OCI-LY7 (cell line): Measurements from ENCODE around the gene RASL12. TPM values are rescaled to one million over a fixed set of nuclear protein-coding genes. Genes with fewer than 3 reads are reported as not detected.

Source experiments
- BruUV-seq: library from RNA; stranded (reverse); fragments of 400-500 nt; replicated peaks from 2 replicates; lab custom pipeline; 2021; lab: Mats Ljungman, UMichigan
- CTCF ChIA-PET: fragments of 300-600 bp; sonication (Branson Sonifier 250); formaldehyde crosslinking; loops from one replicate; lab custom pipeline; 2022; ENCODE audit warnings: antibody characterized with exemption; ENCODE audit not compliant: unreplicated experiment; lab: Charles Lee
- POLR2A ChIA-PET: fragments of 300-600 bp; sonication (Branson Sonifier 250); formaldehyde crosslinking; loops from one replicate; lab custom pipeline; 2022; ENCODE audit warnings: antibody characterized with exemption; lab: Charles Lee
- DNase-seq: peaks from one replicate; pipeline ENCODE4 v3.0.0-alpha.2; 2015; ENCODE audit warnings: low spot score
- H2AFZ ChIP-seq: fragments of 200-600 bp; sonication (generic), shearing (Covaris generic); 2 replicates; pipeline ENCODE4 v1.6.1; 2014; ENCODE audit warnings: mild to moderate bottlenecking, antibody characterized with exemption, low read length, moderate library complexity
- H3K27ac ChIP-seq: fragments of 200-600 bp; sonication (generic); 2 replicates; pipeline ENCODE4 v1.5.1; 2014; ENCODE audit warnings: mixed run types, low read depth, mild to moderate bottlenecking, moderate library complexity, low read length, inconsistent platforms; ENCODE audit not compliant: poor library complexity, severe bottlenecking
- H3K36me3 ChIP-seq: fragments of 200-600 bp; sonication (generic); 2 replicates; pipeline ENCODE4 v1.6.1; 2014; ENCODE audit warnings: mild to moderate bottlenecking, antibody characterized with exemption, low read length, moderate library complexity, mixed read lengths; ENCODE audit not compliant: insufficient read depth
- H3K4me1 ChIP-seq: fragments of 200-600 bp; sonication (generic); 2 replicates; pipeline ENCODE4 v1.5.1; 2014; ENCODE audit warnings: mild to moderate bottlenecking, low read length; ENCODE audit not compliant: insufficient read depth, poor library complexity, severe bottlenecking
- H3K4me2 ChIP-seq: fragments of 200-600 bp; sonication (generic); 2 replicates; pipeline ENCODE4 v1.6.1; 2014; ENCODE audit warnings: mild to moderate bottlenecking, low read length
- H3K4me3 ChIP-seq: fragments of 200-600 bp; sonication (generic); 2 replicates; pipeline ENCODE4 v1.5.1; 2014; ENCODE audit warnings: mild to moderate bottlenecking, low read depth, low read length; ENCODE audit not compliant: poor library complexity, severe bottlenecking
- H3K79me2 ChIP-seq: fragments of 200-600 bp; sonication (generic); 2 replicates; pipeline ENCODE4 v1.6.1; 2016; ENCODE audit warnings: low read depth, mild to moderate bottlenecking, low read length, moderate library complexity, mixed read lengths; ENCODE audit not compliant: insufficient read depth
- H3K9me2 ChIP-seq: fragments of 200-600 bp; sonication (generic); 2 replicates; pipeline ENCODE4 v1.6.1; 2016; ENCODE audit warnings: mild to moderate bottlenecking, low read length, mixed read lengths; ENCODE audit not compliant: insufficient read depth
- H3K9me3 ChIP-seq: fragments of 200-600 bp; sonication (generic); 2 replicates; pipeline ENCODE4 v1.6.1; 2014; ENCODE audit warnings: mild to moderate bottlenecking, mixed run types, low read length, mixed read lengths
- H4K20me1 ChIP-seq: fragments of 200-600 bp; sonication (generic); 2 replicates; pipeline ENCODE4 v1.6.1; 2014; ENCODE audit warnings: mild to moderate bottlenecking, antibody characterized with exemption, low read length, moderate library complexity, mixed read lengths; ENCODE audit not compliant: insufficient read depth
- EZH2phosphoT487 ChIP-seq: fragments of 200-600 bp; sonication (generic); IDR thresholded peaks from 2 replicates; pipeline ENCODE4 v1.6.1; 2018; ENCODE audit warnings: low read depth, borderline replicate concordance, mild to moderate bottlenecking, mixed run types, antibody characterized with exemption, low read length, moderate library complexity, mixed read lengths
- intact Hi-C: fragments of 100-400 bp; cut with micrococcal nuclease; formaldehyde crosslinking; loops from one replicate; pipeline ENCODE4 v1.10.0; 2022; ENCODE audit not compliant: unreplicated experiment
- total RNA-seq, 2 experiments: library from RNA; depleted of rRNA in 1 of 2; stranded (reverse); fragments of >200 nt in 1 of 2; shearing (Covaris generic) in 1 of 2; gene quantifications; 2 replicates each; pipeline ENCODE4 v1.2.3, GENCODE V29; 2014 to 2022
- TF ChIP-seq, protein P1 (sequence below): fragments of 200-600 bp; sonication (generic); conservative IDR thresholded peaks from 2 replicates; pipeline ENCODE4 v1.5.1; 2014; ENCODE audit warnings: mild to moderate bottlenecking, antibody characterized with exemption, low read length, moderate library complexity, mixed read lengths

Gene RASL12
- total RNA-seq, 2 experiments from 2014 or later: not detected

- Histone ChIP-seq H3K4me2 (no peak overlapping the region), H3K27ac (no peak overlapping the region), H2AFZ (no peak overlapping the region), H4K20me1 (no peaks in the 10 kb centered on the region), H3K79me2 (no peaks in the 10 kb centered on the region), H3K4me1 (no peaks in the 10 kb centered on the region), H3K36me3 (no peaks in the 10 kb centered on the region), H3K9me2 (no peaks in the 10 kb centered on the region), H3K4me3 (no peak overlapping the region), H3K9me3 (no peaks in the 10 kb centered on the region)
- no TSS peak for BruUV-seq
- intact Hi-C loops: no loop called here
- CTCF ChIA-PET: no interaction called here
- TF ChIP-seq, protein P1, sequence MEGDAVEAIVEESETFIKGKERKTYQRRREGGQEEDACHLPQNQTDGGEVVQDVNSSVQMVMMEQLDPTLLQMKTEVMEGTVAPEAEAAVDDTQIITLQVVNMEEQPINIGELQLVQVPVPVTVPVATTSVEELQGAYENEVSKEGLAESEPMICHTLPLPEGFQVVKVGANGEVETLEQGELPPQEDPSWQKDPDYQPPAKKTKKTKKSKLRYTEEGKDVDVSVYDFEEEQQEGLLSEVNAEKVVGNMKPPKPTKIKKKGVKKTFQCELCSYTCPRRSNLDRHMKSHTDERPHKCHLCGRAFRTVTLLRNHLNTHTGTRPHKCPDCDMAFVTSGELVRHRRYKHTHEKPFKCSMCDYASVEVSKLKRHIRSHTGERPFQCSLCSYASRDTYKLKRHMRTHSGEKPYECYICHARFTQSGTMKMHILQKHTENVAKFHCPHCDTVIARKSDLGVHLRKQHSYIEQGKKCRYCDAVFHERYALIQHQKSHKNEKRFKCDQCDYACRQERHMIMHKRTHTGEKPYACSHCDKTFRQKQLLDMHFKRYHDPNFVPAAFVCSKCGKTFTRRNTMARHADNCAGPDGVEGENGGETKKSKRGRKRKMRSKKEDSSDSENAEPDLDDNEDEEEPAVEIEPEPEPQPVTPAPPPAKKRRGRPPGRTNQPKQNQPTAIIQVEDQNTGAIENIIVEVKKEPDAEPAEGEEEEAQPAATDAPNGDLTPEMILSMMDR: no peak
- no peak for TF ChIP-seq EZH2phosphoT487
- no peak for DNase-seq
- POLR2A ChIA-PET: interaction anchor here (0.6 to 0.8 kb wide), 2 partner anchors 20 to 871 kb away, joined by 3 read pairs; no protein-coding TSS in a partner anchor
Measured at GRCh38 chr15:65059369-65059750, 8.4 kb downstream of the RASL12 start.

DNA sequence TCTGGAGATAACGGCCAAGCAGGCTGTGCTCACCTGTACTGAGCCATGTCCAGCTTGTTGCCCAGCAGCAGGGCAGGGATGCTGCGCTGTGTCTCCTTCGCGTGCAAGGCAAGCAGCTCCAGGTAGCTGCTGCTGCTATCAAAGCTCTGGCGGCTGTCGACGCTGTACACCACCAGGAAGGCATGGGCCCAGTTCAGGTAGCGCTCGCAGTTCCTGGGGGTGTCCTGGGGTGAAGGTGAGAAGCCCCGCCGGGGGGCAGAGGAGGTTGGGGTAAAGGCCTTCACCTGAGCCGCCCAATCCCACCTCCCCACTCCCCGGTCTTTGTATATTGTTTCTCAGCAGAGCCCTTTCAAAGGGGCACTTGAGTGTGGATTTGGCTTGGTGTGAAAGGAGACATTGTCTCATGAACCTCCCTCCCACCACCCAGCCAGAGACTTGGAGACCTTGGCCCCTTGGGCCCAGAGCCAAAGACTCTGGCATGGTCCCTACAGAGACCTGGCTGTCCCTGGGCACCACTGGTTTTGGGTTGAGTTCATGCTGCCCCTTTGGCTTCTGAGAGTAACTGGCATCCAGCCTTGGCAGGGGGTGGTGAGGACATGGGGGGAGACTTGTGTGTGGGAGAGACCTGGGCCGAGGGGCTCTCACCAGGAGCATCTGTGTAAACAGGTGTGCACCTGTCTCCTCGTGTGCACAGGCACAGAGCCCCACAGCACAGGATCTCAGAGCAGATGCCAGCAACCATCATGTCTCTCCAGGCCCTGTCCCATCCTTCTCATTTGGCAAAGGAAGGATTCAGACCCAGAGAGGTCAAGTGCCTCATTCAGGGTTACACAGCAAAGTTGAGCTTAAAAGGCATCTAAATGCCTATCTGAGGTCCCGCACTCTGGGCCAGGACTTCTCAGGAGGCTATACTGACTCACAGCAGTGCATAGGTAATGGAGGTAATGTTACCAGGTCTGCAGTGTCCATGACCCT lies 9.1 kb downstream of the RASL12 start:
- Histone ChIP-seq H3K27ac (no peak overlapping the region), H3K36me3 (no peaks in the 10 kb centered on the region), H4K20me1 (no peaks in the 10 kb centered on the region), H3K4me1 (no peaks in the 10 kb centered on the region), H3K9me2 (no peaks in the 10 kb centered on the region), H3K79me2 (no peaks in the 10 kb centered on the region), H3K9me3 (no peaks in the 10 kb centered on the region), H3K4me3 (no peak overlapping the region), H3K4me2 (no peak overlapping the region), H2AFZ (no peak overlapping the region)
- BruUV-seq: no TSS peak
- ChIA-PET POLR2A (interaction anchor here (0.8 kb wide), 1 partner anchor 20 kb away, joined by 3 read pairs; no protein-coding TSS in a partner anchor), CTCF (no interaction called here)
- TF ChIP-seq EZH2phosphoT487: no peak
- TF ChIP-seq, protein P1: no peak
- no peak for DNase-seq
- intact Hi-C loops: no loop called here

DNA sequence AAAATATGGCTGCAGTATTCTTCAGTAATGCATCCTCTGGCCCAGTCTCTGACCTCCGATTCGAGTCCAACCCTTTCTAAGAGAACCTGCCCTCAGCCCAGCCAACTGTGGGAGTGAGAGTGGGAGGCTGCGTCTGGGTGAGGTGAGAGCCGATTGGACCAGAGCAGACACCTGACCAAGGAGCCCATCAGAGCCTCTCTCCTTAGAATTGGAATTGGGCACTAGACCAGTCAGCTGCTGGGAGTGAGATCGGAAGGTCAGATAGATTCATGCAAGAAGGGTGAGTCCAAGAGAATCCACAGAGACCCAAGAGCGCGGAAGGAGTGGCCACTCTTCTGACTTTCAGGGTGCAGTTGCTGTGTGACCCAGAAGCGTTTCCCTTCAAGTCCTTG lies 10.2 kb downstream of the RASL12 start:
- no peak overlapping the region for H2AFZ ChIP-seq
- ChIA-PET CTCF (no interaction called here), POLR2A (no interaction called here)
- no peak overlapping the region for H3K27ac ChIP-seq
- H3K9me3 ChIP-seq: no peaks in the 10 kb centered on the region
- no peak overlapping the region for H3K4me2 ChIP-seq
- no peak for DNase-seq
- no peaks in the 10 kb centered on the region for H4K20me1 ChIP-seq
- no peaks in the 10 kb centered on the region for H3K9me2 ChIP-seq
- TF ChIP-seq, protein P1: no peak
- no peak for TF ChIP-seq EZH2phosphoT487
- H3K4me1 ChIP-seq: peaks cover 4% of the 10 kb centered on the region
- no peak overlapping the region for H3K4me3 ChIP-seq
- intact Hi-C loops: no loop called here
- H3K36me3 ChIP-seq: no peaks in the 10 kb centered on the region
- H3K79me2 ChIP-seq: no peaks in the 10 kb centered on the region
- BruUV-seq: no TSS peak
